K562 (cell line): ENCODE measurements around the gene BOD1L1. TPM values are rescaled to one million over a fixed set of nuclear protein-coding genes. Genes with fewer than 3 reads are reported as not detected.

Source experiments
- ATAC-seq: fragments of 200-7000 bp; cut with Tn5 transposase; 3 replicates; pipeline ENCODE4 v1.9.1; 2020; ENCODE audit warnings: moderate library complexity
- BruUV-seq: library from RNA; stranded (reverse); fragments of 400-500 nt; replicated peaks from 2 replicates; lab custom pipeline; 2021; lab: Mats Ljungman, UMichigan
- CTCF ChIA-PET: fragments of 300-600 bp; formaldehyde crosslinking; extraction: SDS; loops from one replicate; lab custom pipeline; 2021; ENCODE audit warnings: low intra/inter-chr PET ratio; lab: Yijun Ruan, JAX
- POLR2A ChIA-PET: fragments of 300-600, 350-650 bp; sonication (Branson Sonifier 250); formaldehyde crosslinking; extraction: SDS; loops from one replicate; lab custom pipeline; 2021; ENCODE audit warnings: antibody characterized with exemption, inconsistent platforms; lab: Yijun Ruan, JAX
- DNase-seq, 4 experiments: peaks; one replicate each; pipeline versions ENCODE4 v3.0.0 to v3.0.0-alpha.2; 2011 to 2018; ENCODE audit warnings: low spot score in 3 of 4, mixed read lengths in 3 of 4; ENCODE audit errors: extremely low read depth in 1 of 4
- FAIRE-seq: peaks from 2 replicates; lab custom pipeline; 2011; peaks lifted over from hg19 to GRCh38; lab: Jason Lieb, UNC
- H2AFZ ChIP-seq: 2 replicates; pipeline ENCODE4 v1.6.0; 2011; ENCODE audit warnings: low read depth, low read length, control low read depth, inconsistent platforms
- H3K27ac ChIP-seq: fragments of 200-600 bp; 3 replicates; pipeline ENCODE4 v1.8.0; 2011; ENCODE audit warnings: low read depth, mild to moderate bottlenecking, control low read depth, inconsistent platforms, low read length, moderate library complexity, mixed read lengths; ENCODE audit errors: extremely low read depth
- H3K27me3 ChIP-seq, 2 experiments: fragments of 300-600 bp in 1 of 2; 2 replicates in 1 of 2; 3 replicates in 1 of 2; pipeline versions ENCODE4 v1.6.0 to v1.8.0; 2011; ENCODE audit warnings: inconsistent platforms in 2 of 2, low read length in 2 of 2, mild to moderate bottlenecking in 1 of 2, mixed read lengths in 1 of 2, moderate library complexity in 1 of 2; ENCODE audit not compliant: control insufficient read depth in 2 of 2, insufficient read depth in 2 of 2
- H3K36me3 ChIP-seq: fragments of 300-600 bp; 3 replicates; pipeline ENCODE4 v1.8.0; 2011; ENCODE audit warnings: mild to moderate bottlenecking, low read length, inconsistent platforms; ENCODE audit not compliant: control insufficient read depth, insufficient read depth
- H3K4me1 ChIP-seq, 2 experiments: fragments of 200-600 bp in 1 of 2; replicated peaks in 1 of 2; 2 replicates in 1 of 2; 3 replicates in 1 of 2; pipeline versions ENCODE4 v1.5.1 to v1.8.0; 2011; ENCODE audit warnings: inconsistent platforms in 2 of 2, low read length in 2 of 2, mild to moderate bottlenecking in 1 of 2, mixed read lengths in 1 of 2, moderate library complexity in 1 of 2; ENCODE audit not compliant: control insufficient read depth in 2 of 2, insufficient read depth in 2 of 2
- H3K4me2 ChIP-seq: 2 replicates; pipeline ENCODE4 v1.6.1; 2011; ENCODE audit warnings: low read length, control low read depth, inconsistent platforms, mixed read lengths; ENCODE audit not compliant: insufficient read depth
- H3K4me3 ChIP-seq: fragments of 200-600 bp; sonication (generic), shearing (Covaris generic); 2 replicates; pipeline ENCODE4 v1.5.1; 2016; ENCODE audit warnings: control low read depth, inconsistent platforms
- H3K79me2 ChIP-seq: fragments of 200-600 bp; 3 replicates; pipeline ENCODE4 v1.8.0; 2011; ENCODE audit warnings: low read length, inconsistent platforms; ENCODE audit not compliant: control insufficient read depth, insufficient read depth
- H3K9ac ChIP-seq, 2 experiments: 2 replicates each; pipeline versions ENCODE4 v1.6.0 to v1.6.1; 2011; ENCODE audit warnings: low read depth in 2 of 2, low read length in 2 of 2, control low read depth in 1 of 2, inconsistent platforms in 1 of 2, mild to moderate bottlenecking in 1 of 2, mixed read lengths in 1 of 2; ENCODE audit not compliant: insufficient read depth in 1 of 2
- H3K9me1 ChIP-seq: one replicate; pipeline ENCODE4 v1.6.0; 2011; ENCODE audit warnings: inconsistent platforms, mild to moderate bottlenecking, low read length, moderate library complexity; ENCODE audit not compliant: control insufficient read depth, insufficient read depth
- H3K9me3 ChIP-seq: replicated peaks from 2 replicates; pipeline ENCODE4 v1.5.1; 2011; ENCODE audit warnings: low read depth, low read length, inconsistent platforms; ENCODE audit not compliant: control insufficient read depth, insufficient read depth
- H4K20me1 ChIP-seq: replicated peaks from 2 replicates; pipeline ENCODE4 v1.6.1; 2011; ENCODE audit warnings: low read length, inconsistent platforms, mixed read lengths; ENCODE audit not compliant: control insufficient read depth, insufficient read depth
- ELF4 ChIP-seq: fragments of 450-650 bp; formaldehyde crosslinking; IDR thresholded peaks from 2 replicates; pipeline ENCODE4 v1.4.0; 2022; ENCODE audit warnings: missing genetic modification characterization
- FOXM1 ChIP-seq, 2 experiments: fragments of 450-650 bp in 1 of 2; sonication (generic) in 1 of 2; formaldehyde crosslinking in 1 of 2; IDR thresholded peaks; 2 replicates each; pipeline versions ENCODE4 v1.6.1 to v1.9.0; 2017 to 2022; ENCODE audit warnings: low read depth in 2 of 2, mild to moderate bottlenecking in 2 of 2, missing genetic modification reagents in 1 of 2, moderate library complexity in 1 of 2
- IRF1 ChIP-seq: sonication (generic); formaldehyde crosslinking; IDR thresholded peaks from 2 replicates; pipeline ENCODE4 v1.8.0; 2022; ENCODE audit warnings: missing genetic modification reagents, mild to moderate bottlenecking, borderline replicate concordance
- KAT7 ChIP-seq: sonication (generic); formaldehyde crosslinking; IDR thresholded peaks from 2 replicates; pipeline ENCODE4 v1.8.0; 2022; ENCODE audit warnings: missing genetic modification reagents, mild to moderate bottlenecking, borderline replicate concordance
- PKNOX1 ChIP-seq: fragments of 450-650 bp; IDR thresholded peaks from 2 replicates; pipeline ENCODE4 v1.6.1; 2016
- SAFB2 ChIP-seq: fragments of 200-400 bp; formaldehyde crosslinking; IDR thresholded peaks from 2 replicates; pipeline ENCODE4 v1.6.1; 2018; ENCODE audit warnings: borderline replicate concordance, low read length, low read depth, moderate library complexity; ENCODE audit not compliant: severe bottlenecking
- ZNF436 ChIP-seq: fragments of 250-450, 450-650 bp; sonication (Bioruptor Pico); formaldehyde crosslinking; IDR thresholded peaks from 2 replicates; pipeline ENCODE4 v1.7.0; 2020; ENCODE audit warnings: mild to moderate bottlenecking
- WGBS: fragments of 100-300 bp; shearing (Covaris generic); methylation state at CpG from one replicate; pipeline ENCODE4 v1.1.6; 2016; ENCODE audit warnings: low coverage, mixed read lengths; ENCODE audit not compliant: insufficient coverage; ENCODE audit errors: missing lambda C conversion rate; 5-methylcytosine and 5-hydroxymethylcytosine counted together
- in situ Hi-C: fragments of 300-500 bp; cut with MboI; formaldehyde crosslinking; loops from 4 replicates; pipeline ENCODE4 v1.15.0; 2018; ENCODE audit warnings: inconsistent platforms, mixed read lengths
- intact Hi-C: fragments of 100-400 bp; cut with micrococcal nuclease; formaldehyde crosslinking; loops from 2 replicates; pipeline ENCODE4 v1.14.2; 2022
- polyA plus RNA-seq, 8 experiments: library from polyadenylated mRNA; depleted of rRNA in 4 of 8; stranded (reverse) in 5 of 8; unstranded in 3 of 8; fragments of >200 nt; fragmentation: Nextera tagmentation in 2 of 8; fragmentation: Illumina TruSeq in 1 of 8; extraction: Ambion mirVana in 2 of 8; extraction: Trizol in 1 of 8; gene quantifications; 2 replicates each; pipeline versions ENCODE4 v1.2.1 to v1.2.3, GENCODE V29; 2011 to 2014; ENCODE audit warnings: inconsistent platforms in 1 of 8, missing spikeins in 1 of 8
- total RNA-seq, 7 experiments: library from RNA; depleted of rRNA in 6 of 7; stranded (reverse); fragments of >200 nt in 6 of 7; fragmentation: Illumina TruSeq in 2 of 7; extraction: Trizol in 2 of 7; gene quantifications; 2 replicates each; pipeline versions ENCODE4 v1.2.1 to v1.2.3, GENCODE V29; 2011 to 2021; ENCODE audit warnings: low replicate concordance in 1 of 7

The BOD1L1 gene
- total and polyA plus RNA-seq, 9 of the 15 experiments (the other 6 are each of a cell fraction or from before 2014, with no cell fraction given), result 4.8 to 23.2 (median 17.7) TPM

GRCh38 chr4:13673167-13673566, 45.6 kb upstream of the BOD1L1 start:
- TF ChIP-seq IRF1 (CRISPR knock-in tag) (no peak), PKNOX1 (no peak)
- H3K27ac ChIP-seq, result no peak overlapping the region
- no peaks in the 10 kb centered on the region for H3K36me3 ChIP-seq
- no peaks in the 10 kb centered on the region for H4K20me1 ChIP-seq
- intact Hi-C loops, result no loop called here
- H3K4me1 ChIP-seq, result no peaks in the 10 kb centered on the region
- H3K4me3 ChIP-seq, result no peak overlapping the region
- BruUV-seq, result no TSS peak
- ChIA-PET POLR2A (no interaction called here), CTCF (no interaction called here)
- no peak overlapping the region for H2AFZ ChIP-seq
- no peaks in the 10 kb centered on the region for H3K9me1 ChIP-seq
- FAIRE-seq (no peak), DNase-seq (no peak), ATAC-seq (no peak)
- H3K9me3 ChIP-seq, result peaks cover 3% of the 10 kb centered on the region; the same call in 1 of the 2 replicates
- H3K79me2 ChIP-seq, result no peaks in the 10 kb centered on the region
- no peaks in the 10 kb centered on the region for H3K27me3 ChIP-seq
- H3K4me2 ChIP-seq, result no peak overlapping the region
- no peak overlapping the region for H3K9ac ChIP-seq
- in situ Hi-C loops, result no loop called here

GRCh38 chr4:13670456-13671160, 43.1 kb upstream of the BOD1L1 start:
- Histone ChIP-seq H3K9ac (no peak overlapping the region), H2AFZ (no peak overlapping the region), H3K4me2 (no peak overlapping the region), H3K36me3 (no peaks in the 10 kb centered on the region), H3K4me1 (no peaks in the 10 kb centered on the region; a peak in 1 of 5 replicates), H3K9me1 (no peaks in the 10 kb centered on the region), H3K27me3 (no peaks in the 10 kb centered on the region), H4K20me1 (no peaks in the 10 kb centered on the region), H3K4me3 (no peak overlapping the region), H3K27ac (no peak overlapping the region), H3K79me2 (no peaks in the 10 kb centered on the region), H3K9me3 (no peaks in the 10 kb centered on the region)
- ChIA-PET CTCF (no interaction called here), POLR2A (no interaction called here)
- 0% methylated on average over 4 of the region's 4 CpGs for WGBS
- no peak for ATAC-seq
- BruUV-seq, result no TSS peak
- no peak for DNase-seq
- intact Hi-C loops, result no loop called here
- in situ Hi-C loops, result no loop called here
- FAIRE-seq, result no peak
- TF ChIP-seq ELF4 (CRISPR knock-in tag) (no peak), ZNF436 (CRISPR knock-in tag) (no peak), KAT7 (CRISPR knock-in tag) (no peak), SAFB2 (no peak), FOXM1 (IDR thresholded peaks at IDR 0.05; ENCODE audit: low read depth) (no peak), FOXM1 (CRISPR knock-in tag; IDR thresholded peaks at IDR 0.05; ENCODE audit: low read depth) (no peak)
